HG03558 (cell line): ENCODE data around the gene SDF2L1.
"Not testable (repeated sequence)": the region's sequence is repeated elsewhere in the genome, so short reads cannot be mapped to it uniquely, and the experiment has no call there.

Experiments used
- ATAC-seq: cut with Tn5 transposase; IDR thresholded peaks from one replicate; pipeline ENCODE4 v1.9.1; 2021; ENCODE audit warnings: moderate number of reproducible peaks; ENCODE audit not compliant: unreplicated experiment; ENCODE audit errors: extremely low read depth

The SDF2L1 gene

DNA sequence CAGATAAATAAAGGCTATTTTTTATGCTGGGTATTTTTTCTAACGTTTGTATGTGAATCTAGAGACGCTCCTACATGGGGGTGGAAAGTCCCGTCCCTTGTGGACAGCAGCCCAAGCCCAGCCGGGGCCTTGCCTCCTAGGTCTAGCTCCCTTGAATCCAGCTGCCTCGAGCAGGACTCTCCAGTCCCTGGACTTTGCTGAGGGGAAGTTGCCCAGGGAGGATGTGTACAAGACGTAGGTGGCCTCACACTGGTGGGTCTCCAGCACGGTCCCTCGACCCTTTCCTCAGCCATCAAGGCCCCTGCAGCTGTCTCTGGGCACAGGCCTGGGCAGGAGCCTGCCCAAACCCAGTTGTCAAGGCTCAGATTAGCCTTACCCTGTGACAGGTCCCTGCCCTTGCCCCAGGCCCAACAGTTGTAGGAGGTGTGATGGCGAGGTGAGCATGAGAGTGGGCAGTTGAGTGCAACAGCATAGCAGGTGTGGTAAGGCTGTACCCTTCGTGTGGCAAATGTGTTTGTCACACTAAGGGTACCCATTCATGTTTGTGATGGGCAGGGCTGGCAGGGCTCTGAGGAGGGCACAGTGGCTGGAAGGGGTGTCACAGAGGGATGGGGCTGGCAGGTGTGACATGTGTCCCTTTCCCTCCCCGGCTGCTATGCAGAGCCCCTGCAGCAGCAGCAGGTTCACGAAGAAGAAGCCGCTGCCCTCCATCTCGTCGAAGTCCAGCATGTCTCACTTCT lies 6.2 kb upstream of the SDF2L1 start:
- ATAC-seq, result no peak

DNA sequence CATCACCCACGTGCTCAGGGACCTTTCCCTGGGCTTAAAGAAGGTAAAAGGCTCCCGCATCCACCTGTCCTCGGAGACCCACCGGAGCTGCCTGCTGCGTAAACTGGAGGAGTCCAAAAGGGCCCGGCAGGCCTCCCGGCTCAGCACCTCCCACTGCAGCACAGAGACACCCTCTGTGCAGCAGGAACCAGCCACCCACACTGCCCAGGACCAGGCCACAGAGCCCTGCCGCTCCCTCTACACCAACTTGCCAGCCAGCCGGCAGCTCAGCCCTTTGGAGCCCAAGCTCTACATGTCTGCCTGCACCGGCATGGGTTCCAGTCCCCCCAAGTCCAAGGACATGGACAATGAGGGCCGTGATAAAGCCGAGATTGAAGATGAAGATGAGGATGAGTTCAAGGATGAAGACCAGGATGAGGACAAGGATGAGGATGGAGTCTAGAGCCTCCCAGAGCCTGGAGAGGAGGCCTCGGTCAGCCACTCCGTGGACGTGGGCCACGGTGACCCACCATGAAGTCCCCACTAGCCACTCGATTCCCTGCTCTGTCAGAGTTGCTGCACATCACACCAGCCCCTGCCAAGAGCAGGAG lies 5.4 kb upstream of the SDF2L1 start:
- no peak for ATAC-seq

DNA sequence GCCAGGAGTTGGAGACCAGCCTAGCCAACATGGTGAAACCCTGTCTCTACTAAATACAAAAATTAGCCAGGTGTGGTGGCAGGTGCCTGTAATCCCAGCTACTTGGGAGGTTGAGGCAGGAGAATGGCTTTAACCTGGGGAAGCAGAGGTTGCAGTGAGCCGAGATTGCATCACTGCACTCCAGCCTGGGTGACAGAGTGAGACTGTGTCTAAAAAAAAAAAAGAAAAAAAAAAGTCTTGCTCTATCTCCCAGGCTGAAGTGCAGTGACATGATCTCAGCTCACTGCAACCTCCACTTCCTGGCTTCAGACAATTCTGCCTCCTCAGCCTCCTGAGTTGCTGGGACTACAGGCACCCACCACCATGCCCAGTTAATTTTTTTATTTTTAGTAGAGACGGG lies 4.7 kb upstream of the SDF2L1 start:
- ATAC-seq, result not testable (repeated sequence)

DNA sequence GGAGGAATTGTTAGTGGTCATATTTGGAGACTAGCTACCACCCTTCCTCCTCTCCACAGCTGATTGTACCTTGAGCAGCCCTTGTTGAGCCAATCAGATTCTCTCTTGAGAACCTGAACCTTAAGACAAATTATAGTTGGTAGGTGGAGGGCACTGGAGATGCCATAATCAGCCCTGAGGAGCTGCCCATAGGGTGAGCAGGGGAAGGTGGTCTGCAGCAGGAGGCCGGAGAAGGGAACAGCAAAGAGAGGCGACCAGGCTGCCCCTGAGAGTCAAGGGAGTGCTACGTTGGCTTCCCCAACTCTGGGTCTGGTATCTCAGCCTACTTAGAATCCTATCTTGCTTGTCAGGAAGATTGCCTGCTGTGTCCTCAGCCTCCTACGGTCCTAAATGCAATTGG lies 2.7 kb upstream of the SDF2L1 start:
- no peak for ATAC-seq

DNA sequence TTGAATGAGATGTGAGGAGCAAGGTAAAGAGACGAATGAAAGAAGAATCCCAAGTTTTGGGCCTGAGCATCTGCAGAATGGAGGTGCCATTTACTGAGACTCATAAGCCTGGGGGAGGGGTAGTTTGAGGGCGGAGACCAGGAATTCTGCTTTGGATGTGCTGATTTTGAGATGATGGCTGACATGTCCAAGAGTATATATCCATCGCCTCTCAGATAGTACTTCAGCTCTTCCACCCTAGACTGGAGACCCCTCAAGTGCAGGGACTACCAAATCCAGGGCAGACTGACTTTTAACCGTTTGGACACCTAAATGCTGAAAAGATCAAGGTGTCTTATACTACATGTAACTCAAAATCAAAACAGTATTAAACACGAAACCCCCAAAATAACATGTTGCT lies 1.3 kb upstream of the SDF2L1 start:
- no peak for ATAC-seq

DNA sequence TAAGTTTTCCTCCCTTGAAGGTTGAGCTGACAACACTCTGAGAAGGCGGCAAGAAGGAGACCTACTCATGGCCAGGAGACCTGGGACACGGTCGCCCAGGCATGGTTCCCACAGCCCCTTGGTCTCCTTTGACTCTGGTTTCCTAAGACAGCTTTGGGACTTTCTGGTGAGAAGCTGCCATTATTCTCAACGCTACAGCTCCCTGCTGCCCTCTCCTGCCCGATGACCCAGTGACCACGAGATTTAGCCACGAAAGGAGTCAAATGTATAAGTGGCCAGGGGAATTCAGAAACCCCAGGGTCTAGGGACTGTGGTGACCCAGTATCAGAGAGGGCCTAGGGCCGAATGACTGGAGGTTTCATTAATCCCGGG lies 699 bp upstream of the SDF2L1 start:
- no peak for ATAC-seq

DNA sequence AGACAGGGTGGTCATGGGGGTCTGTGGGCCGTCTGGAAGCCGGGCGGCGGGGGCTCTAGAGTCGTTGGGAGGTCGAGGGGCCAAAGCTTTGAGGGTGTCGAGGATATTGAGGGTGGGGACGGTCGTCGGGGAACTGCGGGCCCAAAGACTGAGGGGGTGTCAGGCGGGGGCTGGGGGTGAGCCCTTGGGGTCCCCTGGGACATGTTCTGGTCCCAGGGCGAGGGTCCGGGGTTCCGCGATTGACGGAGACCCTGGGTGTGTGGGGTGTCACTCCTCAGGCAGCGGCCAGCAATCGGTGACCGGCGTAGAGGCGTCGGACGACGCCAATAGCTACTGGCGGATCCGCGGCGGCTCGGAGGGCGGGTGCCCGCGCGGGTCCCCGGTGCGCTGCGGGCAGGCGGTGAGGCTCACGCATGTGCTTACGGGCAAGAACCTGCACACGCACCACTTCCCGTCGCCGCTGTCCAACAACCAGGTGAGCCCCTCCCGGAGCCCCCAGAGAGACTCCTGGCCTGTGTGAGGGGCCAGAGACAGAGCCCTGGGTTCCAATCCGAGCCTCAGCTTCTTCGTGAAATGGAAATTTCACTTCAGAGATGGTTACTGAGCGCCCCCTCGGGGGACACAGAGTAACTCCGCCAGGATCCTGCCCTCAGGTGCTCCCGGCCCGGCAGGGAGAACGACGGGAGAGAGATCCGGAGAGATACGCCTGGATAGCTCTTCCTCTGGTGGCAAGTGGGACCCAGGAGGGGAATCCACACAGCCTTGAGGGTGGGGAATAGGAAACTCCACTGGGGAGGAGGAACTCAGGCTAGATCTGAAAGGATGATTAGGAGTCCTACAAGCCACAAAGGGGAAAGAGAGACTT lies 714 bp downstream of the SDF2L1 start:
- ATAC-seq, result no peak

DNA sequence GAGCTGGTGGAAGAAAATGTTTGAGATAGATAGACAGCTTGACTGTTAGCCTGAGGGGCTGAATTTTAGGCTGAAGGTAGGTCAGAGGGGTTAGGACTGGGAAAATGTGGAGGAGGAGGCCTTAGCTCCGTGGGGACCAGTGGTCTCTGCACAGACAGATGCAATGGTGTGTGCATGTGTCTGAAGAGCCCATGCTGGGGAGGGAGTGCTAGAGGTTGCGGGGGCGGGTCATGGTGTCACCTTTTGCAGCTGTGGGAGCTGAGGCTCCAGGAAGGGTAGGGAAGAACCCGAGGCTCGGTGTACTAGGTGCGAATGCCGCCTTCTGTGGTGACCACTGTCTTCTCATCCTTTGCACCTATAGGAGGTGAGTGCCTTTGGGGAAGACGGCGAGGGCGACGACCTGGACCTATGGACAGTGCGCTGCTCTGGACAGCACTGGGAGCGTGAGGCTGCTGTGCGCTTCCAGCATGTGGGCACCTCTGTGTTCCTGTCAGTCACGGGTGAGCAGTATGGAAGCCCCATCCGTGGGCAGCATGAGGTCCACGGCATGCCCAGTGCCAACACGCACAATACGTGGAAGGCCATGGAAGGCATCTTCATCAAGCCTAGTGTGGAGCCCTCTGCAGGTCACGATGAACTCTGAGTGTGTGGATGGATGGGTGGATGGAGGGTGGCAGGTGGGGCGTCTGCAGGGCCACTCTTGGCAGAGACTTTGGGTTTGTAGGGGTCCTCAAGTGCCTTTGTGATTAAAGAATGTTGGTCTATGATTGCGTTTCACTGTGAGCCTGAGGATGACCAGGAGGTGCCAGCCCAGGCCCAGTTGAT lies 1.6 kb downstream of the SDF2L1 start:
- no peak for ATAC-seq

DNA sequence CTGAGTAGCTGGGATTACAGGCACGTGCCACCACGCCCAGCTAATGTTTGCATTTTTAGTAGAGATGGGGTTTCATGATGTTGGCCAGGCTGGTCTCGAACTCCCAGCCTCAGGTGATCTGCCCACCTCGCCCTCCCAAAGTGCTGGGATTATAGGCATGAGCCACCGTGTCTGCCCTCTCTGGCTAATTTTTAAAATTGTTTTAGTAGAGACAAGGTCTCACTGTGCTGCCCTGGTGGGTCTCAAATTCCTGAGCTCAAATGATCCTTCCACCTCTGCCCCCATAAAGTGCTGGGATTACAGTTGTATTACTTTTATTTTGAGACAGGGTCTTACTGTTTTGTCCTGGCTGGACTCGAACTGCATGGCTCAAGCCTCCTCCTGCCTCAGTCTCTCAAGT lies 3.4 kb downstream of the SDF2L1 start:
- ATAC-seq, result not testable (repeated sequence)

DNA sequence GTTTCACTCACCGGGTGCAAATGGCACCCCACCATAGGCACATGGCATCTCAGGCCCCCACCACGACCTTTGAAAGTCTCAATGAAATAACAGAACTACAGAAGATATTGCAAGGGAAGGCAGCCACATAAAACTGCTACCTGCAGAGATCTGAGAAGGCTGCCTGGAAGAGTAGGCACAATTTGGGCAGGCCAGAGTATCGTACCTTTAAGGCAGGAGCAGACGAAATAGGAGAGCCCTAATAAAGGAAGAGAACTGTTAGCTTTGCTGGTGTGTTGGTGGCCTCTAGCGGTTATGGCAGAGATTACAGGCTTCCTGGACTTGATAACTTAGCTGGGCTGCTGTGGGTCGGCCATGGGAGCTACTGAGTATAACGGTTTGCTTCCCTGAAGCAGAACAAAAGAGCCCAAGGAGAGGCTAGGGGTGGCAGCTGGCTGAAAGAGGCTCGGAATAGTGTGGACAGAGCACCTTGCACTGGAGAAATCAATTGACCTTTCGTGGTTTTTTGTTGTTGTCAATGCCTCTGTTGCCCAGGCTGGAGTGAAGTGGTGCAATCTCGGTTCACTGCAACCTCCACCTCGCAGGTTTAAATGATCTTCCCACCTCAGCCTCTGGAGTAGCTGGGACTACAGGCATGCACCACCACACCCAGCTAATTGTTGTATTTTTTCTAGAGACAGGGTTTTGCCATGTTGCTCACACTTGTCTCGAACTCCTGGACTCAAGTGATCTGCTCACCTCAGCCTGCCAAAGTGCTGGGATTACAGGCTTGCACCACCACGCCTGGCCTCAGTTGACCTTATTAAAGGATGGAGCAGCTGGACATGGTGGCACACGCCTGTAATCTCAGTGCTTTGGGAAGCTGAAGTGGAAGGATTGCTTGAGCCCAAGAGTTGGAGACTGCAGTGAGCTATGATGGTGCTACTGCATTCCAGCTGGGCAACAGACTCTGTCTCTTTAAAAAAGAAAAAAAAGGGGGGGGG lies 4.8 kb downstream of the SDF2L1 start:
- ATAC-seq, result no peak

DNA sequence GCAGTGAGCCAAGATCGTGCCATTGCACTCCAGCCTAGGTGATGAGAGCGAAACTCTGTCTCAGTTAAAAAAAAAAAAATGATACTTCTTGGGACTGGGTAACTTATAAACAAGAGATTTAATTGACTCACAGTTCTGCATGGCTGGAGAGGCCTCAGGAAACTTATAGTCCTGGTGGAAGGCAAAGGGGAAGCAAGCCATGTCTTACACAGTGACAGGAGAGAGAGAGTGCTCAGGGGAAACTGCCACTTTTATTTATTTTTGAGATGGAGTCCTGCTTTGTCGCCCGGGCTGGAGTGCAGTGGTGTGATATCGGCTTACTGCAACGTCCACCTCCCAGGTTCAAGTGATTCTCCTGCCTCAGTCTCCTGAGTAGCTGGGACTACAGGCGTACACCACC lies 8.2 kb downstream of the SDF2L1 start:
- ATAC-seq, result no peak

DNA sequence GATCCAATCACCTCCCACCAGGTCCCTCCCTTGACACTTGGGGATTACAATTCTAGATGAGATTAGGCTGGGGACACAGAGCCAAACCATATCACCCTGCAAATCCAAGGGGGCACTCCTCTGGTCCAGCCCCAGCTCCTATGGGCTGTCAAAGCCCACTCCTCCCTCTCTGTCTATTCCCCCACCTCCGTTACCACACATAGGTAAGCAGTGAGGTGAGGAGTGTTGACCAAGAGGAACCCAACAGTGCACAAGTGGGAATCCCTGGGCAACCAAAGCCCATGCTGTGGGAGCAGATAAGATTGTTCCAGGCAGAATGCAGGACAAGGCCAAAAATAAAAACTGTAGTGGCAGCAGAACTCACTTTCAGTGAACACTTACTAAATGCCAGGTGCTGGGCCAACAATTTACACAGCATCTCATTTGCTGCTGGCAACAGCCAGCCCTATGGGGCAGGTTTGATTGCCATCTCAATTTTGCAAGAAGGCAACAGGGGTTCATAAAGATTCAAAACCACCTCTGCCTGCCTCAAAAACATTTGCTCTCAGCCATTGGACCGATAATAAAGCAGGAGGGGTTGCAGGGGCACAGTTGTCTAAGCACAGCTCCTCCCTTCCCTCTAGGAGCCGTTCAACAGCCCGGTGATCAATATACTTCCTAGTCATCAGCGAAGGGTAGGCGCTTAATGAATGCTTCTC lies 8.9 kb downstream of the SDF2L1 start:
- no peak for ATAC-seq

DNA sequence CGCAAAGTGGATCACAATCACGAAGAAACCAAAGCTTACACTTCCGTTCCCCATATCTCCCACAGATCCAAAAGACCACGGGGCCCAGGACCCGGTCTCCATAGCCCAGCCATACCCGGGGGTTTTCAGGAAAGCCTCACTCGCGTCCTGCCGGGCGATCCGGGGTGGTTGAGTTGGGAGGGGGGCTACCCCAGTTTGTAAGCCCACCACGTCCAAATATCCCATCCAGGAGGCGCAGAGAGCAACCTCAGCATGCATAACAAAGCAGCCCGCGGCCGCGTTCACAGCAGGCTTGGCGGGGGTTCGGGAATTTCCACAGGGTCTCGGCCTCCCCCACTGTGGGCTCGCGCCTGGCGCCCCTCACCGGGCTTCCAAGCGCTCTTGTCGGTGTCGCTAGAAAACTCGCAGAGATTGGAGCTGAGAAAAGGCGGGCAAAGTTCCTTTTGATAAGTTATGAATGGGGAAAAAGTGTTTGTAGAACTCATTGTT lies 9.5 kb downstream of the SDF2L1 start:
- no peak for ATAC-seq

DNA sequence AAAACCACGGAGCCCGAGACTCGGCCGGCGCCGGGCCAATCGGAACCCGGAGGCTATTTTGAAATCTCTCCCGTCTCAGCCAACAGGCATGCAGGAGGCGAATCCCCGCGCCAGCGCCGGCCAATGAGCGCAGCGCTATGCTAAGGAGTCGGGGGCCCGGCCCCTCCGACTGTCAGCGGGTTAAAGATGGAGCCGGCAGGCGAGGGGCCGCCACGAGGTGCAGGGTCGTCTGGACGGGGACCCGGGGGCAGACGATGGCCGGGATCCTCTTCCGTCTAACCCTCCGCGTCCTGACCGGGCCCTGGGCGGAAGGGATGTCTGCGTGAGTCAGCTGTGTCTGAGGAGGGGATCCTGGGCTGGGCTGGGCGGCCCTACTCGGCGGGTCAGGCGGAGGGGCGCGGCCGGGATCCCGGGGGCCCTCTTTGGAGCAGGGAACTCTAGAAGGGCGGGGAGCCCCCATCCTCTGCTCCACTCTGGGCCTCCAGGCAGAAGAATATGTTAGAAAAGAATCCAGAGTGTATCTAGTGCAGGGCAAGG lies 10.0 kb downstream of the SDF2L1 start:
- ATAC-seq, result no peak

DNA sequence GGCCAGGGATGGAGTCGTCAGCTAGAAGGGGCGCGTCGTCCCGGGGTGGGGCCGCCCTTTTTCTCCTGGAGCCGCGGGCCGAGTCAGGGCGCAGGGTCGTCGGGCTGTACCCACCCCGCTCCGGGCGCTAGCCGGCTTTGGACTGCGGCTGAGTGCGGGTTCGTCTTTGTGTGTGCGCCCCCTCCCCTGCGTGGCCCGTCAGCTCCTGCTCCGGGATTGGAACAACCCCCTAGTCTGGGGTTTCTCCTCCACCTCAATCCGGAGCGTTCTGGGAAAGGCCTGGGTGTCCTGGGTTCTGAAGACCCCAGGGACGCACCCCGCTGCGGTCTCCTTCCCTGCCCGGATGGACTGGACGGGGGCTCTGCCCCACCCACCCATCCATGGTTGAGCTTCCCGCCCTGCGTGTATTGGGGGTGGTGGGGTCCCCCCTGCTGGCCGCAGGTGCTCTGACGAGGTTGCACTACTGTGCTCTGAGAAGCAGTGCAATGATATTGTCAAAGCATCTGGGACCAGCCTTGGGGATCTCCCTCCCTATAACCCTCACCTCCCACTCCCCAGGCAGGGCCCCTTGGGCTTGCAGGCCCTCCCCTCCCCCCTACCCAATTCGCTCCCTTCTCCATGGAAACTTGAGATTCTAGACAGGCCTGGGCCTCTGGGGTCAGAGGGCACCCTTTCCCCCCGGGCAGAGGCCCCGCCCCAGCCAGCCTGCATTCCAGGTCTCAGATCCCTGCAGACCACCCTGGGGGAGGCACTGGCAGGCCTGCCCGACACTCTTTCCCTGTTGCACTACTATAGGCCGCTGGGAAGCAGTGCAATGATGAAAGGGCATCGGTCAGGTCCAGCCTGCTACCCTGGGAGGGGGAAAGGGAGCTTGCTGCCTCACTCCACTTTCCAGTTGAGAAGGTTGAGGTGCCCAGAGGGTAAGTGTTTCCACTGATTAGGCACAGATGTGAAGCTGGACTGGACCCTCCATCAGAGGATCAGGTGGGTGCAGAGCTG lies 10.7 kb downstream of the SDF2L1 start:
- no peak for ATAC-seq

DNA sequence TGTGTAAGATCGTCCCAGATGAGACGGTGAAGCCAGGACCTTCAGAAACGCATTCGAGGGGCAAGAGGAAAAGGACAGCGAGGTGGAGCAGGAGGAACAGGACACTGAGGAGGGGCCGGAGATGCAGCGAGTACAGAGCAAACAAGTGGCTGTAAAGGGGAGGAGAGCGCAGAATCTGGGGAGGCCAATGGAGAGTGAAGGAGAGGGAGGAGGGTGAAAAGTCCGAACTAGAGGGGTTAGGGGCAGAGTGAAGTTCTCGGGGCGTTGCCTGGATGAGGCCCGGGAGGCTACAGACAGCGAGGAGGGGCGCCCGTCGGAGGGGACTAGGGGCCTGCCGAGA lies 14.9 kb downstream of the SDF2L1 start:
- no peak for ATAC-seq

DNA sequence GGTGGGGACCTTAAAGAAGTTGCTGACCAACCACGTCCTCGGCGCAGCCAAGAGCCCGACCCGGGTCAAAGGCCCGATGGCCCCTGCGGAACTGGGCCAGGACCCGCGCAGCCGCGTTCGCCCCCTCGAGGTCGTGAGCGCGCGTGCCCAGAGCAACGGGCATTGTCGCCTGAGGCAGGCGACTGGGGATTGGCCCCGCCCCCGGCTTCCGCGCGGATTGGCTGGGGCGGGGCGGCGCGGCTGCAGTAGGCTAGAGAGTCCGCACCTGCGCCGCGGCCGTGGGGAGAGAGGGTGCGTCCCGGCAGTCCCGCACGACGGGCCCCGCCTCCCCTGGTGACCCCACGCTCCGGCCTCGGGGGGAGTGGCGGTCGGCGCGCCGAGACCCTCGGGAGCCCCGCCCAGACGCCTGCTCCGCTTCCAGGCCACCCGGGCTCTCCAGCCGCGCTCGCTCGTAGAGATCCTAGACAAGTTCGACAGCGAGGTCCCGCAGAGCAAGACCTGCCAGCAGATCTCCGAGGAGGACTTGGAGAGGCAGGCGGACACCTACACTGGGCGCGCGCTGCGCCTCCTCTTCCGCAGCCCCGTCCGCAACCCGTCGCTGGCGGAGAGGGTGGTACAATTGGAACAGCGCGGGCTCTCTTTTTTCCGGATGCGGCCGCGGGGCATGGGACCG lies 15.4 kb downstream of the SDF2L1 start:
- ATAC-seq, result no peak
